Activated effector memory CD4-positive, alpha-beta T cell treated with anti-CD3 and anti-CD28 coated beads, Interleukin-2, amount 50 U/mL, for 16 hours (primary cell): ENCODE results near the gene DNAH5.

ENCODE experiments used
- DNase-seq: peaks from one replicate; pipeline ENCODE4 v3.0.0-alpha.2; 2020

Gene DNAH5

DNA sequence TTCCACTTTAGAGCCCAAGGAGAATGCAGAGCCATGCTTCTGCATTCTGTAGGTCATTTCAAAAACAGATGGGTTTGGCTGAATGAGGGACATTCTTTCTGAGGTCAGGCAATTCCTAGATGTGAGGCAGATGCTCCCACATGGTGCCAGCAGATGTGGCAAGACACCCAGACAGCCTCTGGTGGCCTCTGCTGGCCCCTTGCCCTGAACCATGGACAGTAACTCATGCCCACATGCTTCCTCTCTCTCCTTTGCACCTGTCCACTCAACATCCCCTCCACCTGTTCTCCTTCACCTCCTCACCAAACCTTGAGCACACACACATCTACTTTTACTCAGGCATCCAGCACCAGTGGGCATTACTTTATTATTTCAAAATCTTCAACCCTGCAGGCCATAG, 252.3 kb downstream of the DNAH5 start:
- no peak for DNase-seq

DNA sequence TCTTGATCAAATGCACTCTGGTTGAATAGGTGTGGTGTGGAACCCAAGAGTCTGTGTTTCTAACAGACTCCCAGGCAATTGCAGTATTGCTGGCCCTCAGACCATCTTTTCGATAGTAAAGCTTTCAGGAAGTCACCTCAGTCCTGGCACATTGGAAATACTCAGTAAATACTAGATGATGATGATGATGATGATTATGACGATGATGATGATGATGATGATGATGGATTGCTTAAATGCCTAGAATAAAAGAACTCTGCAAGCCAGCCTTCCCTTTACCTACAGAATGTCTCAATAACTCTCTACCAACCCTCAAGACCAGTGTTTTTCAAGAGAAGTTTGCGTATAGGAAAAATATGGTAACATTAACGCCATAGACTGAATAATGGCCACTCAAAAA, 268.0 kb downstream of the DNAH5 start:
- no peak for DNase-seq

DNA sequence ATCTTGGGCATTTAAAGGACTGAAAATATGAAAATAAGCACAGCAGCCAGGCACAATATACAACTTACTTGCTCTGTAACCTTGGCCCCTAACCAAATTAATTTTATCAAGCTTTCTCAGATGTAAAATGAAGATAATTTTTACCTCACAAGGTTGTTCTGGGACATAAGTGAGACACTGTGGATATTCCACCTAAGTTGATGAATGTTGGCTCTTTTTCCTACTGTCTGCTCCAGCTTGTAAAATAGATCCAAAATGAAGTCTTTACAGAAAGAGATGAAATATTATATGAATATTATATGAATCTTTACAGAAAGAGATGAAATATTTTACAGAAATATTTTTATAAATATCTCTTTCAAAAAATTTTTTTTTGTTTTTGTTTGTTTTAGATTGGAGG, 270.1 kb downstream of the DNAH5 start:
- DNase-seq, result no peak

DNA sequence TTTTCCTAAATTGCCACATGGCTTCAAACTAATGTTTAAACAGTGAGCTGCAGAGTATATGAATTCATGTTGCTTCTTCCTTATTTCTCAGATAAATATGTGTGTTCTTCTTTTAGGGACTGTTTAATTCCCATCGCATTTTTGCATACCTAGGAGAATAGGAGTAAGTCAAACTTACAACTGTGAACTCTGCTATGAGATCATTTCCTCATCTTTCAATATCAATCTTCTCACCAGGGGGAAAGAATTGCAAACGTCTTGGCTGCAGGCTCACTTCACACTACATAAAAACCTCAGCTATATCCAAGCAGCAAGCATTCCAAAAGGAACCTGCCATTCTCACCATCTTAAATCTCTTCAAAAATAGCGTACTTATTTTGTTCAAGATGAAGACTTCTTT, 271.0 kb downstream of the DNAH5 start:
- DNase-seq, result no peak

DNA sequence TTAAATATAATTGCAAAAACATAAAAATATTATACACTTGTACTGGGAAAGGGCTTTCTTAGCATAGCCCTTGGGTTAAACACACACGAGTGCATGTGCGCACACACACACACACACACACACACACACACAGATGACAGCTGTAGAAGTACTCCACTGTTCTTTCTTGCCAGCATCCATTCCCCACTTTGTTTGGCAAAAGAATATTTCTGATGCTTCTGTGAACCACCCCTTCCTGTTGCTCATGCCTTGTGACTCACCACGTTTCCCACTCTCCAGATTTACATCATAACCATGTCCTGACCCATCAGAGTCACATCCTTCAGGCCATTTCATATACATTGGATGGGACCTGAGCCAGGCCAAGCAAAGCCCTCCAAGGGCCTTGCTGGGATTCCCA, 280.1 kb downstream of the DNAH5 start:
- no peak for DNase-seq

DNA sequence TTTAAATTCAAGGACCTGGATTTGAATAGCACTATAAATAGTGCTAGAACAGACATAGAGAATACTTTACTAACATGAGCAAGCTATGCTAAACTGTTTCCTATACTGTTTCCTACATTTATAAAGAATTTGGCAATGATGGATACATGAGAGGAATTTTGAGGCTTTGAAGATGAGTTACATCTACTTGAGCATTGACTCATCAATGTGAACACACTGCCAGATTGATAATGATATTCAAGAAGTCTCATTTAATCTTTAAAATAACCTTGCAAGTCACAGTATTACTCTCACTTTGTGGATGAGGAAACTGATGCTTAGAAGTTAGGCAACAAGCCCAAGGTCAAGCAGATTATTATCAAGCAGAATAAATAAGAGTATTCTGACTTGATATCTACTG, 281.9 kb downstream of the DNAH5 start:
- DNase-seq, result no peak

DNA sequence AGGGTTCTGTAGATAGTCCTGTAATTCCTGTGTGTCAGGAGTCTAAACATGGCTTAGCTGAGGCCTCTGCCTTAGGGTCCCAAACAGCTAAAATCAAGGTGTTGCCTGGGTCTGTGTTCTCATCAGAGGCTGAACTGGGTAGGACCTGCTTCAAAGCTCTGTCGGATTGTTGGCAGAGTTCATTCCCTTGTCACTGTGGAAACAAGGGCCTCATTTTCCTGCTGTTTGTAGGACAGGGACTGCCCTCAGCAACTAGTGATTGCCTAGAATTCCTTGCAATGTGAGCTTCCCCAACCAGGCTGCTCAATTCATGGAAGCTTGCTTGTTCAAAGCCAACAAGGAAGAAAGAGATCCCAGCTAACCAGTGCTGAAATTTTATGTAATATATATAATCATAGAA, 283.2 kb downstream of the DNAH5 start:
- DNase-seq, result no peak

DNA sequence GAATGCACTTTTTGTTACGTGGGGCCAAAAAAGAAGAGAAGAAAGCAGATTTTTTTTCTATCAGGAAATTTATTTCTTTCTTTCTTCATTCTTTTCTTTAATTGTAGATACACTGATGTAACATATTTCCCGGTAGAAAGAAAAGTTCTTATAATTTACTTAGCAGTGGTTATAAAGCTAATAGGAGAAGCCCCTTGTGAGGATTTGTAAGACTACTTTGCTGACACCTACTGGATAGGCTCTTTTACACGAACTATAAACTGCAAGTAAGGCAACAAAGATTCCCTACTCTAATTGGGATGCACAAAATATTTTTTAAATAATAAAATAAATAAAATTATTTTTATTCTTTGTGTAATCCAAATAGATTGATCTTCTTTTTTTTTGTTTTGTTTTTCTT, 284.4 kb downstream of the DNAH5 start:
- DNase-seq, result no peak

DNA sequence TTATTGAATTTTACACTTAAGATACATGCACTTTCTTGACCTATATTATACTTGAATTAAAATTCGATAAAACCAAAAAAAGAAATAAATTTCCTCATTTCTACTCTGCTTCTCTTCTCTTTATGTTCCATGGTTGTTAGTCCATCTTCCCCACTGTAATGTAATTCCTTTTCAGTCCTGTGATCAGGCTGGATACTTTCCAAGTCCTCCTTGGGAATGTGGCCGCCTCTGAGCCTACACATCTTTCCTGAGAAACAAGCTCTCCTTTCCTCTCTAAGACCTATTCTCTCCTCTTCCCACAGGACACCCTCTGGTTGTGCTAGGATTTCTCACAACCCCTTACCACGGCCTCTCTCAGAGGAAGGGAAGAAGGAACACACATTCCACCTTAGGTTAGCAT, 285.1 kb downstream of the DNAH5 start:
- no peak for DNase-seq

DNA sequence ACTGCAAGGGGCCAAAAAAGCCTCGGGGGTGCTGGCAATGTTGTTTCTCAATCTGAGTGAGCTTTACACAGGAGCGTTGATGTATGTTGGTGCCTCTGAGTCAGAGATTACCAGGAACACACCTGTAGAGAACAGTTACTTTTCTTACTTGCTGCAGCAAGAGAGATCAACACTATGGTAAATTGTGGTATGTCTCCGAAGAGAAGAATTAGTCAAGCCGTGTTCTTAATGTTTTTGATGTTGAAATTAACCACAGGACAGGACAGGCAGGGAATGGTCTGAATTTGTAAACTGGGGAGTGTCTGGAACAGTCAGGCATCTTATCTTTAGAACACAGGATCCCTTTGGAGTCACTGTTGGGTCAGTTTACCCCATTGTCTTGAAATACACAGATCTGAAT, 285.7 kb downstream of the DNAH5 start:
- no peak for DNase-seq

DNA sequence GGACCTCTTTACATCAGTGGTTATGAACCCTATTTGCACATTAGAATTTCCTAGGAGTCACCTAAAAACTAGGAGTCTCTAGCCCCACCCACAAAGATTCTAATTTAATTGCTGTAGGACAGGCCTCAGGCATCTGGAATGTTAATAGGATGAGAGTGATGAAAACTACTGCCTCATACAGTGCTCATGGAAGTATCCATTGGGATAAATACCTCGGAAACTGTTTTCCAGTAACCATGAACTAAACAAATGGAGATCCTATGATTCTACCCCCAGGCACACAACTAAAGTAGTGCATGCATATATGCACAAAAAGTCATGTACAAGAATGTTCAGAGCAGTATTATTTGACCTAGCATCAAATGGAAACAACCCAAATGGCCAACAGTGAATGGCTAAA, 286.3 kb downstream of the DNAH5 start:
- DNase-seq, result no peak

DNA sequence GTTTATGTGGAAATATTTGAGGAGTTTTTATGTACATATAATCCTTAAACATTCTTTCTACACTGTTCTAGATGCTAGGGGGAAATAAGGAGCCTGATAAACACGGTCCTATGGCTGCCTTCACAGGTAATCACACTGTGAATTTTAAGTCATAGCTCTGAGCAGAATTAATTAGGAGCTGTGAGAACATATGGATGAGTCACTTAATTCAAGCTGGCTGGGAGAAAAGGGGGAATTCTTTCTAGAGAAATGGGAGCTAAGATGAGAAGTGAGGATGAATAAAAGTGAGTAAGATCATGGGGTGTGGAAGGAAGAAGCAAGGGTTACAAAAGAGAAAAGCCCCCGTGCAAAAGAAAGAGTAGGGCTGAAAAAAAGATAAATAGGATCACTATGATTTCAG, 290.8 kb downstream of the DNAH5 start:
- DNase-seq, result no peak

DNA sequence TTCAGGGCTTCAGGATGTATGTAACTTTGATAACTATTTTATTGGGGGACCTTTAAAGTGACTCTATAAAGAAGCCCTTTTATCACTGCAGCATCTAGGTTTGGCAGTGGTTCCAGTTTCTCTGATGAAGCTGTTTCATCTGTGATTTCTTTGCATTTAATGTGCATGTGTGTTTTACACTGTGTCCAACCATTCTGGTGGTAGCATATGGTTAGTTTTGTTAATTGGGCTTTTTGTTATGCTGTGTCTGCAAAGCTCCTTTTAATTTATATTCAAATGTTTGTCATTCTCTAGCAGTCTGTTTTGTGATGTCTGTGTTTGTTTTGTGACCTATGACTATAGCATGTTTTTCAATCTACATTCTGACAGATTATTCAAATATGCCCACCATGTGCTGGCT, 294.8 kb downstream of the DNAH5 start:
- no peak for DNase-seq

DNA sequence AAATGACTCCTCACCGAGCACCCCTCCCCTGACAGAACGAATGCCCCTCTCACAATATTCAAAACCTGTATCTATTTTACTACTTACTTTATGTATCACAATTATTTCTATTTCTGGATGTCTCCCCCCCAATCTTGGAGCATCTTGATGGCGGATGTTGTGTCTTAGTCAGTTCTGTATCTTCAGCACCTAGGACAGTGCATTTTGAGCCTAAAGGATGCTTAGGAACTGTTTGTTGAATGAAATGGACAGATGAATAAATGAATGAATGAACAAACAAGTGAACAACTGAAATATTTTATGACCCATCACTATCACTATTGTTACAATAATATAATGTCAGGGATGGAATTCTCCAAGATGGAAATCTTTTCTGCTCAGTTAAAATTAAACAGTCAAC, 295.7 kb downstream of the DNAH5 start:
- no peak for DNase-seq

DNA sequence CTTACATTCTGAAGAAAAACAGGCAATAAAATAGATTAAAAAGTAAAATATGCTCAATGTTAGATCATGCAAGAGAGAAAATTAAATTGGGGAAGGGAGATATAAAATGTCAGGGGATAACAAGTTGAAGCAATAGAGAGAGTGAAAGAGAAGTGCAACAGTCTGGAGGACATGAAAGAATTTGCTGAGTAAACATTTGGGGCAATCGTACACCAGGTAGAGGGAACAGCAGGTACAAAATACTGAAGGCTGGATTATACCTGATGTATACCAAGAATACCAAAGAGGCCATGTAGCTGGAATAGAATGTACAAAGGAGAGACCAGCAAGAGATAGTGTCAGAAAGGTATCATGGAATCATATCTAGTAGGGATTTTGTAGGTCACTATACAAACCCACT, 300.8 kb downstream of the DNAH5 start:
- no peak for DNase-seq

DNA sequence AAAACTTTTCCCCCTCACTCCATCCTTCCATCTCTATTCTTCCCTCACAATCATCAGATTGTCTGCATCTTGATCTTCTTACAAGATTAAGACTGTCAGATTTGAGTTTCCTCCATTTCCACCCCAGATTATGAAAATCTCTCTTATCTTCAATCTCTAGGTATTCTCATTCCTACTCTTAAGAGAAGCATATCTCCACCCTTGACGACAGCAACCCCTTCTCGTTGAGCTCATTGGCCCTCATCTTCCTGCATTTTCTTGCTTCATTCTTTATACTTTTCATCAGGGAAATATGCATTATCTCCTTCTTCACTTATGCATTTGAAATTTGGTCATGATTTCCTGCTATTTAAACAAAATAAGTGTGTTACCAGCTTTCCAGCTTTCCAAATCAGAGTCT, 301.3 kb downstream of the DNAH5 start:
- DNase-seq, result no peak
